ENCODE measurements around the gene CD63. TPM values are rescaled to one million over a fixed set of nuclear protein-coding genes. Genes with fewer than 3 reads are reported as not detected.

Gene CD63
- total RNA-seq, 2 donors from 2014 or later = 83.3 to 83.9 TPM

GRCh38 chr12:55694188-55694515 is 34.7 kb downstream of the CD63 start:
- Mint-ChIP-seq H3K27ac (no peak overlapping the region), H3K27me3 (peaks cover 14% of the 10 kb centered on the region), H3K4me1 (no peaks in the 10 kb centered on the region), H3K36me3 (ENCODE audit: low read depth) (no peaks in the 10 kb centered on the region), H3K4me3 (no peak overlapping the region)
- H3K9me3 ChIP-seq (ENCODE audit: control insufficient read depth, low read length, poor library complexity, severe bottlenecking) = no peaks in the 10 kb centered on the region
- DNase-seq (no peak), ATAC-seq (no peak)

- no peaks in the 10 kb centered on the region for H3K36me3 Mint-ChIP-seq (ENCODE audit: low read depth)
- ATAC-seq (no peak), DNase-seq (no peak)
- H3K9me3 ChIP-seq (ENCODE audit: control insufficient read depth, low read length, poor library complexity, severe bottlenecking) = no peaks in the 10 kb centered on the region
- no peak overlapping the region for H3K27ac Mint-ChIP-seq
- H3K27me3 Mint-ChIP-seq = peaks cover 14% of the 10 kb centered on the region
- H3K4me3 Mint-ChIP-seq = no peak overlapping the region
- no peaks in the 10 kb centered on the region for H3K4me1 Mint-ChIP-seq
These were observed 35.3 kb downstream of the CD63 start for GRCh38 chr12:55693323-55694187.

- Mint-ChIP-seq H3K27ac (no peak overlapping the region), H3K36me3 (ENCODE audit: low read depth) (no peaks in the 10 kb centered on the region), H3K4me3 (no peak overlapping the region), H3K27me3 (peaks cover 11% of the 10 kb centered on the region), H3K4me1 (no peaks in the 10 kb centered on the region)
- DNase-seq = no peak
- ATAC-seq = no peak
- H3K9me3 ChIP-seq (ENCODE audit: control insufficient read depth, low read length, poor library complexity, severe bottlenecking) = no peaks in the 10 kb centered on the region
These were observed 36.0 kb downstream of the CD63 start for GRCh38 chr12:55692631-55693322.

GRCh38 chr12:55688716-55689655 is 39.8 kb downstream of the CD63 start:
- peaks cover 6% of the 10 kb centered on the region for H3K4me1 Mint-ChIP-seq
- ATAC-seq (no peak), DNase-seq (no peak)
- peaks cover 13% of the 10 kb centered on the region for H3K27me3 Mint-ChIP-seq
- no peaks in the 10 kb centered on the region for H3K9me3 ChIP-seq (ENCODE audit: control insufficient read depth, low read length, poor library complexity, severe bottlenecking)
- H3K4me3 Mint-ChIP-seq = no peak overlapping the region
- H3K27ac Mint-ChIP-seq = no peak overlapping the region
- peaks cover 8% of the 10 kb centered on the region for H3K36me3 Mint-ChIP-seq (ENCODE audit: low read depth)

- no peak for DNase-seq
- H3K9me3 ChIP-seq (ENCODE audit: control insufficient read depth, low read length, poor library complexity, severe bottlenecking) = no peaks in the 10 kb centered on the region
- peaks cover 8% of the 10 kb centered on the region for H3K4me1 Mint-ChIP-seq
- H3K36me3 Mint-ChIP-seq (ENCODE audit: low read depth) = peaks cover 8% of the 10 kb centered on the region
- ATAC-seq = no peak
- H3K27me3 Mint-ChIP-seq = peaks cover 21% of the 10 kb centered on the region
- H3K4me3 Mint-ChIP-seq = no peak overlapping the region
- H3K27ac Mint-ChIP-seq = no peak overlapping the region
These were observed 41.1 kb downstream of the CD63 start for GRCh38 chr12:55687746-55688145.

- no peak for ATAC-seq
- Mint-ChIP-seq H3K27ac (no peak overlapping the region), H3K36me3 (ENCODE audit: low read depth) (peaks cover 8% of the 10 kb centered on the region)
These were observed 42.3 kb downstream of the CD63 start for GRCh38 chr12:55686366-55687010.

GRCh38 chr12:55685671-55686070 is 43.1 kb downstream of the CD63 start:
- Mint-ChIP-seq H3K27ac (no peak overlapping the region), H3K4me3 (no peak overlapping the region), H3K4me1 (peaks cover 19% of the 10 kb centered on the region), H3K36me3 (ENCODE audit: low read depth) (peaks cover 8% of the 10 kb centered on the region), H3K27me3 (peaks cover 38% of the 10 kb centered on the region)
- no peak for ATAC-seq
- DNase-seq = no peak
- no peaks in the 10 kb centered on the region for H3K9me3 ChIP-seq (ENCODE audit: control insufficient read depth, low read length, poor library complexity, severe bottlenecking)

More at GRCh38 chr12:55686366-55687010, 42.3 kb downstream of the CD63 start:
- H3K27me3 Mint-ChIP-seq = peaks cover 30% of the 10 kb centered on the region
- DNase-seq = no peak
- no peak overlapping the region for H3K4me3 Mint-ChIP-seq
- no peaks in the 10 kb centered on the region for H3K9me3 ChIP-seq (ENCODE audit: control insufficient read depth, low read length, poor library complexity, severe bottlenecking)
- H3K4me1 Mint-ChIP-seq = peaks cover 11% of the 10 kb centered on the region

- ATAC-seq = no peak
- H3K4me3 Mint-ChIP-seq = no peak overlapping the region
- peaks cover 8% of the 10 kb centered on the region for H3K36me3 Mint-ChIP-seq (ENCODE audit: low read depth)
- peaks cover 46% of the 10 kb centered on the region for H3K27me3 Mint-ChIP-seq
- no peak overlapping the region for H3K27ac Mint-ChIP-seq
- H3K9me3 ChIP-seq (ENCODE audit: control insufficient read depth, low read length, poor library complexity, severe bottlenecking) = no peaks in the 10 kb centered on the region
- peaks cover 19% of the 10 kb centered on the region for H3K4me1 Mint-ChIP-seq
- no peak for DNase-seq
These were observed 43.9 kb downstream of the CD63 start for GRCh38 chr12:55684761-55685370.

GRCh38 chr12:55683676-55684075 is 45.1 kb downstream of the CD63 start:
- H3K27me3 Mint-ChIP-seq = peaks cover 55% of the 10 kb centered on the region
- no peak overlapping the region for H3K4me3 Mint-ChIP-seq
- H3K36me3 Mint-ChIP-seq (ENCODE audit: low read depth) = peaks cover 8% of the 10 kb centered on the region
- DNase-seq = no peak
- H3K9me3 ChIP-seq (ENCODE audit: control insufficient read depth, low read length, poor library complexity, severe bottlenecking) = no peaks in the 10 kb centered on the region
- no peak overlapping the region for H3K27ac Mint-ChIP-seq
- ATAC-seq = no peak
- peaks cover 19% of the 10 kb centered on the region for H3K4me1 Mint-ChIP-seq

GRCh38 chr12:55682087-55682796 is 46.6 kb downstream of the CD63 start:
- Mint-ChIP-seq H3K36me3 (ENCODE audit: low read depth) (peaks cover 8% of the 10 kb centered on the region), H3K27me3 (peaks cover 55% of the 10 kb centered on the region), H3K27ac (no peak overlapping the region), H3K4me1 (peaks cover 19% of the 10 kb centered on the region), H3K4me3 (no peak overlapping the region)
- ATAC-seq (no peak), DNase-seq (no peak)
- H3K9me3 ChIP-seq (ENCODE audit: control insufficient read depth, low read length, poor library complexity, severe bottlenecking) = no peaks in the 10 kb centered on the region

GRCh38 chr12:55681142-55682077 is 47.4 kb downstream of the CD63 start:
- no peaks in the 10 kb centered on the region for H3K9me3 ChIP-seq (ENCODE audit: control insufficient read depth, low read length, poor library complexity, severe bottlenecking)
- Mint-ChIP-seq H3K4me1 (peaks cover 16% of the 10 kb centered on the region), H3K27ac (no peak overlapping the region), H3K36me3 (ENCODE audit: low read depth) (peaks cover 6% of the 10 kb centered on the region), H3K4me3 (peak overlapping the region; percentile 31), H3K27me3 (peaks cover 58% of the 10 kb centered on the region)
- ATAC-seq (no peak), DNase-seq (no peak)

Measured in T-helper 17 cell (primary cell).